ENCODE measurements around the gene LAGE3.

- no peak for TF ChIP-seq CTCF (conservative IDR thresholded peaks at IDR 0.05; ENCODE audit: low read length)
- no peak for TF ChIP-seq EZH2phosphoT487 (IDR thresholded peaks at IDR 0.05; ENCODE audit: borderline replicate concordance)
Observed at GRCh38 chrX:154466036-154466435, 13.0 kb downstream of the LAGE3 start.

Data from Loucy (cell line).